Measurements from ENCODE around the gene SPOCK2. TPM values are rescaled to one million over a fixed set of nuclear protein-coding genes. Genes with fewer than 3 reads are reported as not detected.

SPOCK2 gene
- total and polyA plus RNA-seq, 10 of the 15 experiments (the other 5 are each of a cell fraction or from before 2014, with no cell fraction given), result 0.02 to 1.5 (median 0.58) TPM

- no peak for ATAC-seq
- H3K4me3 ChIP-seq, result no peak overlapping the region
- BruUV-seq (replicated peaks), result no TSS peak
- no peak for FAIRE-seq
- SMC1A ChIA-PET (ENCODE audit: uncharacterized antibody, unreplicated experiment), result interaction anchor here (1.2 to 7.2 kb wide), 2 partner anchors 13 to 159 kb away, joined by 4 to 72 read pairs; no protein-coding TSS in a partner anchor
- POLR2A ChIA-PET, result interaction anchor here (0.5 to 0.7 kb wide), 2 partner anchors 15 to 219 kb away, joined by 3 to 6 read pairs; no protein-coding TSS in a partner anchor
- H3K4me2 ChIP-seq (ENCODE audit: control insufficient read depth, insufficient read depth), result no peak overlapping the region
- no peaks in the 10 kb centered on the region for H4K20me1 ChIP-seq (ENCODE audit: control insufficient read depth, insufficient read depth)
- peaks cover 9% of the 10 kb centered on the region for H3K4me1 ChIP-seq (ENCODE audit: control insufficient read depth, insufficient read depth, low read length)
- CTCF ChIA-PET, result interaction anchor here (0.7 to 5.0 kb wide), 8 partner anchors 8 to 278 kb away, joined by 3 to 58 read pairs (median 4); no protein-coding TSS in a partner anchor
- no peak for DNase-seq (ENCODE audit: low read depth, low spot score)
- no peak overlapping the region for H3K9ac ChIP-seq (ENCODE audit: control insufficient read depth, insufficient read depth, low read length)
- intact Hi-C loops (cut with micrococcal nuclease; ENCODE audit: unreplicated experiment) (no loop called here), in situ Hi-C loops (cut with MboI) (no loop called here)
- H3K27me3 ChIP-seq (replicated peaks in 1 of 2; ENCODE audit: control insufficient read depth in 2 of 2, insufficient read depth in 2 of 2, low read length in 1 of 2), result no peaks in the 10 kb centered on the region
- H3K27ac ChIP-seq (ENCODE audit: control insufficient read depth, insufficient read depth), result no peak overlapping the region
- RAD21 ChIA-PET (ENCODE audit: unreplicated experiment), result interaction anchor here (0.8 to 6.1 kb wide), 4 partner anchors 9 to 274 kb away, joined by 3 to 64 read pairs (median 3); no protein-coding TSS in a partner anchor
- H3K36me3 ChIP-seq (ENCODE audit: control insufficient read depth in 2 of 2, insufficient read depth in 2 of 2, low read length in 1 of 2), result no peaks in the 10 kb centered on the region
- H3K9me3 ChIP-seq (replicated peaks; ENCODE audit: control insufficient read depth, insufficient read depth, low read length), result no peaks in the 10 kb centered on the region
- no peak overlapping the region for H2AFZ ChIP-seq (ENCODE audit: control insufficient read depth, low read depth, low read length)
- TF ChIP-seq STAT1 (conservative IDR thresholded peaks at IDR 0.05) (no peak), ZNF592 (IDR thresholded peaks at IDR 0.05) (no peak), SKIL (IDR thresholded peaks at IDR 0.05; ENCODE audit: low read depth, poor library complexity, severe bottlenecking) (no peak), JUND (IDR thresholded peaks at IDR 0.05; ENCODE audit: low read depth, low read length) (no peak), PML (IDR thresholded peaks at IDR 0.05; ENCODE audit: low read length) (no peak)
- H3K79me2 ChIP-seq (ENCODE audit: control insufficient read depth, insufficient read depth, low read length), result no peaks in the 10 kb centered on the region
- WGBS (ENCODE audit: insufficient coverage, insufficient replicate concordance, low lambda C conversion rate, missing lambda C conversion rate), result 31% methylated on average over 10 of the region's 10 CpGs
Observed at GRCh38 chr10:72062382-72062781, 26.0 kb downstream of the SPOCK2 start.

All from GM12878 (cell line).